22Rv1 (cell line): ENCODE results near the gene FYB1.

Source experiments
- CTCF ChIP-seq: fragments of 450-650 bp; IDR thresholded peaks from 2 replicates; pipeline ENCODE4 v1.5.1; 2017; ENCODE audit warnings: mild to moderate bottlenecking
- ZFX ChIP-seq: fragments of 450-650 bp; IDR thresholded peaks from 2 replicates; pipeline ENCODE4 v1.6.1; 2017; ENCODE audit warnings: antibody characterized with exemption, borderline replicate concordance

- TF ChIP-seq ZFX: no peak
- TF ChIP-seq CTCF: no peak
Measured at GRCh38 chr5:39114155-39114554, 105.2 kb downstream of the FYB1 start.
